HCT116 (cell line): Measurements from ENCODE around the gene PSMD11.

Experiments used
- EGR1 ChIP-seq: IDR thresholded peaks from 2 replicates; pipeline ENCODE4 v1.6.1; 2012; ENCODE audit warnings: low read depth
- EZH2 ChIP-seq: fragments of 200-600 bp; sonication (generic); IDR thresholded peaks from 2 replicates; pipeline ENCODE4 v1.6.1; 2017; ENCODE audit warnings: antibody characterized with exemption, mixed run types
- SP1 ChIP-seq: IDR thresholded peaks from 2 replicates; pipeline ENCODE4 v1.6.1; 2012; ENCODE audit warnings: low read depth
- ZNF274 ChIP-seq: fragments of 200-500 bp; sonication (Bioruptor generic); IDR thresholded peaks from 2 replicates; pipeline ENCODE4 v1.6.1; 2014; ENCODE audit warnings: mild to moderate bottlenecking, low read depth, low read length, inconsistent platforms
- TF ChIP-seq, protein P1 (sequence below), 3 experiments: fragments of 200-600 bp in 1 of 3; sonication (generic) in 1 of 3; IDR thresholded peaks in 2 of 3; conservative IDR thresholded peaks in 1 of 3; 2 replicates each; pipeline ENCODE4 v1.5.1; 2012 to 2017; ENCODE audit warnings: low read depth in 2 of 3, low read length in 2 of 3, antibody characterized with exemption in 1 of 3, borderline replicate concordance in 1 of 3, control low read depth in 1 of 3, mild to moderate bottlenecking in 1 of 3, mixed read lengths in 1 of 3, mixed run types in 1 of 3, moderate library complexity in 1 of 3; ENCODE audit not compliant: insufficient read depth in 1 of 3

- TF ChIP-seq, protein P1, sequence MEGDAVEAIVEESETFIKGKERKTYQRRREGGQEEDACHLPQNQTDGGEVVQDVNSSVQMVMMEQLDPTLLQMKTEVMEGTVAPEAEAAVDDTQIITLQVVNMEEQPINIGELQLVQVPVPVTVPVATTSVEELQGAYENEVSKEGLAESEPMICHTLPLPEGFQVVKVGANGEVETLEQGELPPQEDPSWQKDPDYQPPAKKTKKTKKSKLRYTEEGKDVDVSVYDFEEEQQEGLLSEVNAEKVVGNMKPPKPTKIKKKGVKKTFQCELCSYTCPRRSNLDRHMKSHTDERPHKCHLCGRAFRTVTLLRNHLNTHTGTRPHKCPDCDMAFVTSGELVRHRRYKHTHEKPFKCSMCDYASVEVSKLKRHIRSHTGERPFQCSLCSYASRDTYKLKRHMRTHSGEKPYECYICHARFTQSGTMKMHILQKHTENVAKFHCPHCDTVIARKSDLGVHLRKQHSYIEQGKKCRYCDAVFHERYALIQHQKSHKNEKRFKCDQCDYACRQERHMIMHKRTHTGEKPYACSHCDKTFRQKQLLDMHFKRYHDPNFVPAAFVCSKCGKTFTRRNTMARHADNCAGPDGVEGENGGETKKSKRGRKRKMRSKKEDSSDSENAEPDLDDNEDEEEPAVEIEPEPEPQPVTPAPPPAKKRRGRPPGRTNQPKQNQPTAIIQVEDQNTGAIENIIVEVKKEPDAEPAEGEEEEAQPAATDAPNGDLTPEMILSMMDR (IDR thresholded peaks at IDR 0.05 in 2 of 3, conservative IDR thresholded peaks at IDR 0.05 in 1 of 3; ENCODE audit: borderline replicate concordance in 1 of 3, insufficient read depth in 1 of 3, low read depth in 2 of 3, low read length in 2 of 3): no peak
- TF ChIP-seq ZNF274: no peak
- no peak for TF ChIP-seq EZH2
- TF ChIP-seq SP1: no peak
- TF ChIP-seq EGR1: no peak
These were observed 44.4 kb downstream of the PSMD11 start for GRCh38 chr17:32488604-32489180.
